Neural progenitor cell (in vitro differentiated cells): Measurements from ENCODE around the gene VPS13D. TPM values are rescaled to one million over a fixed set of nuclear protein-coding genes. Genes with fewer than 3 reads are reported as not detected.

Experiments
- DNase-seq: peaks from one replicate; pipeline ENCODE4 v3.0.0-alpha.2; 2016; ENCODE audit warnings: low spot score
- H2AFZ ChIP-seq: fragments of 200-600 bp; sonication (generic); replicated peaks from 2 replicates; pipeline ENCODE4 v1.6.1; 2016; ENCODE audit warnings: antibody characterized with exemption
- H3F3A ChIP-seq: fragments of 200-600 bp; sonication (generic); 2 replicates; pipeline ENCODE4 v1.6.1; 2016; ENCODE audit warnings: antibody characterized with exemption, low read depth
- H3K27ac ChIP-seq: fragments of 200-600 bp; sonication (generic); 2 replicates; pipeline ENCODE4 v1.5.1; 2016; ENCODE audit warnings: mild to moderate bottlenecking
- H3K27me3 ChIP-seq: fragments of 200-600 bp; sonication (generic); 2 replicates; pipeline ENCODE4 v1.6.1; 2016; ENCODE audit warnings: mild to moderate bottlenecking, moderate library complexity
- H3K36me3 ChIP-seq: fragments of 200-600 bp; sonication (generic); 2 replicates; pipeline ENCODE4 v1.5.1; 2016
- H3K4me1 ChIP-seq: fragments of 200-600 bp; sonication (generic); 2 replicates; pipeline ENCODE4 v1.6.1; 2016; ENCODE audit warnings: mixed run types
- H3K4me2 ChIP-seq: fragments of 200-600 bp; sonication (generic); 2 replicates; pipeline ENCODE4 v1.6.1; 2016
- H3K4me3 ChIP-seq: fragments of 200-600 bp; sonication (generic); 2 replicates; pipeline ENCODE4 v1.5.1; 2016
- H3K79me2 ChIP-seq: fragments of 200-600 bp; sonication (generic); 2 replicates; pipeline ENCODE4 v1.6.1; 2016; ENCODE audit warnings: low read depth
- H3K9ac ChIP-seq: fragments of 200-600 bp; sonication (generic); 2 replicates; pipeline ENCODE4 v1.6.1; 2016
- H3K9me3 ChIP-seq: fragments of 200-600 bp; sonication (generic); 2 replicates; pipeline ENCODE4 v1.5.1; 2016; ENCODE audit warnings: low read depth
- H4K20me1 ChIP-seq: fragments of 200-600 bp; sonication (generic); 2 replicates; pipeline ENCODE4 v1.6.1; 2016; ENCODE audit warnings: low read depth
- H3K27ac Mint-ChIP-seq: 3 replicates; pipeline ENCODE4 v1.8.0; 2021; ENCODE audit warnings: mixed read lengths
- H3K27me3 Mint-ChIP-seq: 2 replicates; pipeline ENCODE4 v1.8.0; 2022; ENCODE audit warnings: low read depth, mild to moderate bottlenecking, inconsistent platforms, moderate library complexity, mixed read lengths; ENCODE audit not compliant: insufficient read depth
- H3K36me3 Mint-ChIP-seq: 3 replicates; pipeline ENCODE4 v1.8.0; 2021; ENCODE audit warnings: mixed read lengths
- H3K4me1 Mint-ChIP-seq: 3 replicates; pipeline ENCODE4 v1.8.0; 2021; ENCODE audit warnings: mixed read lengths
- H3K4me3 Mint-ChIP-seq: 3 replicates; pipeline ENCODE4 v1.8.0; 2021; ENCODE audit warnings: mild to moderate bottlenecking, moderate library complexity, mixed read lengths
- H3K9me3 Mint-ChIP-seq: 3 replicates; pipeline ENCODE4 v1.8.0; 2020; ENCODE audit warnings: mixed read lengths
- EZH2 ChIP-seq: fragments of 200-600 bp; sonication (generic); IDR thresholded peaks from 2 replicates; pipeline ENCODE4 v1.6.1; 2017; ENCODE audit warnings: antibody characterized with exemption, mild to moderate bottlenecking, moderate library complexity
- EZH2phosphoT487 ChIP-seq: fragments of 200-600 bp; sonication (generic); IDR thresholded peaks from 2 replicates; pipeline ENCODE4 v1.6.1; 2017; ENCODE audit warnings: antibody characterized with exemption
- total RNA-seq: library from RNA; depleted of rRNA; stranded (reverse); fragments of >200 nt; gene quantifications from 2 replicates; pipeline ENCODE4 v1.2.3, GENCODE V29; 2015; ENCODE audit warnings: low replicate concordance
- TF ChIP-seq, protein P1 (sequence below): fragments of 200-600 bp; sonication (generic); IDR thresholded peaks from 2 replicates; pipeline ENCODE4 v1.5.1; 2017; ENCODE audit warnings: antibody characterized with exemption, mild to moderate bottlenecking

Gene VPS13D
- total RNA-seq, 1 donor from 2014 or later: 16.4 TPM

DNA sequence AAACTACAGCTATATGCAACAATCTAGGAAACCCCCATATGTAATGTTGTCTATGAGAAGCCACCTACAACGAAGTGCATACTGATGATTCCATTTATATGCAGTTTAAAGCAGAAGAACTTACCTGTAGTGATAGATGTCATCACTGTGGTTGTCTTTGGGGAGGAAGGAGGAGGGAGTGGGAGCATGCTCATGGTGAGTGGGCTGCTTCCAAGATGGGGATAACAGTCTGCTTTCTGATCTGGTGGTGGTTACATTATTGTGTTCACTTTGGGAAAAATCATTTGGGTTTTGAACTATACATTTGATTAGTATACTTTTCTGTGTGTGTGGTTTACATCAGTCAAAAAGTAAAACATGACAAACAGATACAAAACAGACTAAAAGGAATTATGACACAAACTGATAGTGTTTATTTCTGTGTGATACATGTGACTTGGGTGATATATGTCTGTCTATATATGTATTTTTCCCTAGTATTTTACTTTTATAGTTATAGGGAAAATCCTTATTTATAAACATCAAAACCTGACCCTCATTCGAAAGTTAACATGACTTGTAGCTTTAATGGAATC, 184.7 kb downstream of the VPS13D start:
- no peak overlapping the region for H3K4me3 Mint-ChIP-seq
- DNase-seq: no peak
- Histone ChIP-seq H4K20me1 (no peaks in the 10 kb centered on the region), H3K4me1 (no peaks in the 10 kb centered on the region), H3K9ac (no peak overlapping the region), H3K4me2 (no peak overlapping the region), H3K27ac (no peak overlapping the region), H2AFZ (no peak overlapping the region), H3K4me3 (no peak overlapping the region), H3K27me3 (no peaks in the 10 kb centered on the region), H3K36me3 (peaks cover 14% of the 10 kb centered on the region), H3K79me2 (no peaks in the 10 kb centered on the region), H3K9me3 (peaks cover 12% of the 10 kb centered on the region), H3F3A (no peaks in the 10 kb centered on the region)
- peaks cover 8% of the 10 kb centered on the region for H3K9me3 Mint-ChIP-seq
- peaks cover 8% of the 10 kb centered on the region for H3K4me1 Mint-ChIP-seq
- TF ChIP-seq EZH2phosphoT487: no peak
- TF ChIP-seq EZH2: no peak
- TF ChIP-seq, protein P1, sequence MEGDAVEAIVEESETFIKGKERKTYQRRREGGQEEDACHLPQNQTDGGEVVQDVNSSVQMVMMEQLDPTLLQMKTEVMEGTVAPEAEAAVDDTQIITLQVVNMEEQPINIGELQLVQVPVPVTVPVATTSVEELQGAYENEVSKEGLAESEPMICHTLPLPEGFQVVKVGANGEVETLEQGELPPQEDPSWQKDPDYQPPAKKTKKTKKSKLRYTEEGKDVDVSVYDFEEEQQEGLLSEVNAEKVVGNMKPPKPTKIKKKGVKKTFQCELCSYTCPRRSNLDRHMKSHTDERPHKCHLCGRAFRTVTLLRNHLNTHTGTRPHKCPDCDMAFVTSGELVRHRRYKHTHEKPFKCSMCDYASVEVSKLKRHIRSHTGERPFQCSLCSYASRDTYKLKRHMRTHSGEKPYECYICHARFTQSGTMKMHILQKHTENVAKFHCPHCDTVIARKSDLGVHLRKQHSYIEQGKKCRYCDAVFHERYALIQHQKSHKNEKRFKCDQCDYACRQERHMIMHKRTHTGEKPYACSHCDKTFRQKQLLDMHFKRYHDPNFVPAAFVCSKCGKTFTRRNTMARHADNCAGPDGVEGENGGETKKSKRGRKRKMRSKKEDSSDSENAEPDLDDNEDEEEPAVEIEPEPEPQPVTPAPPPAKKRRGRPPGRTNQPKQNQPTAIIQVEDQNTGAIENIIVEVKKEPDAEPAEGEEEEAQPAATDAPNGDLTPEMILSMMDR: no peak
- H3K27me3 Mint-ChIP-seq: no peaks in the 10 kb centered on the region
- no peak overlapping the region for H3K27ac Mint-ChIP-seq
- peaks cover 30% of the 10 kb centered on the region for H3K36me3 Mint-ChIP-seq

DNA sequence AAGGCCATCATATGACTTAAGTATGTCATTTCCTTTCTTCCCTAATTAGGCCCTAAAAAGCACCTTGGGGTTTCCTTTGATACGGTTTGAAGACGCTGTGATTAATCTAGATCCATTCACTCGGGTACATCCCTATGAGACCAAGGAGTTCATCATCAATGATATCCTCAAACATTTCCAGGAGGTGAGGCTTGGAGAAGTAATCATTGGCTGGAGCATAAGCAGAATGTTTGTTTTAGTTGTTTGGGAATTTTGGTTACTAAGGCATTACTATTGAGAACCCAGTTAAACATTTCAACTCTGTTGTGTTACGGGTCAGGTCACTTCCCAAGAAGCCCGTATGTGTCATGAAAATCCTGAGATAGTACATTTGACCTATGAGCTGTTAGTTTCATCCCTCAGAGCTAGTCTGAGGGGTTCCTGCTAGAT, 185.2 kb downstream of the VPS13D start:
- no peaks in the 10 kb centered on the region for H3K4me1 ChIP-seq
- no peak overlapping the region for H3K4me2 ChIP-seq
- H3K27me3 ChIP-seq: no peaks in the 10 kb centered on the region
- TF ChIP-seq EZH2 (no peak), EZH2phosphoT487 (no peak)
- TF ChIP-seq, protein P1: no peak
- H3K9ac ChIP-seq: no peak overlapping the region
- no peak overlapping the region for H2AFZ ChIP-seq
- H3K9me3 ChIP-seq: peaks cover 10% of the 10 kb centered on the region
- no peak overlapping the region for H3K4me3 ChIP-seq
- no peak overlapping the region for H3K4me3 Mint-ChIP-seq
- no peaks in the 10 kb centered on the region for H3F3A ChIP-seq
- peaks cover 13% of the 10 kb centered on the region for H3K36me3 ChIP-seq
- H3K27ac ChIP-seq: no peak overlapping the region
- H3K4me1 Mint-ChIP-seq: peaks cover 8% of the 10 kb centered on the region
- peaks cover 25% of the 10 kb centered on the region for H3K36me3 Mint-ChIP-seq
- H4K20me1 ChIP-seq: no peaks in the 10 kb centered on the region
- DNase-seq: no peak
- peaks cover 3% of the 10 kb centered on the region for H3K9me3 Mint-ChIP-seq
- no peak overlapping the region for H3K27ac Mint-ChIP-seq
- H3K27me3 Mint-ChIP-seq: no peaks in the 10 kb centered on the region
- no peaks in the 10 kb centered on the region for H3K79me2 ChIP-seq

DNA sequence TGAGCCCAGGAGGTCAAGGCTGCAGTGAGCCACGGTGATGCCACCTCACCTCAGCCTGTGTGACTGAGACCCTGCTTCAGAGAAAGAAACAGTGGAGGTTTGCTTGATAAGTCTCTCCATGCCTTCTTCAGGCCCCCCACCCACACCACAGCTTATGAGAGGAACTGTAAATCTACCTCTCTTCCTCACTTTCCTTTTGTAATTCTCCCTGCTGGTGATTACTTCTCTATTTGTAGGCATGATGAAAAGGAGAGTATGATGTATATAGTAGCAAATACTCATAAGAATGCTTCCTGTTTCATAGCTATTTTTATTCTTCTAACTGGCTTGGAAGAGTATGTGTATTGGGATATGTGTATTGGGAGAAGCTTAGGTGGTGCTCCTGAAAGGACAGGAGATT, 186.3 kb downstream of the VPS13D start:
- peaks cover 8% of the 10 kb centered on the region for H3K4me1 Mint-ChIP-seq
- H3K4me3 Mint-ChIP-seq: no peak overlapping the region
- Histone ChIP-seq H3K9me3 (no peaks in the 10 kb centered on the region), H3F3A (no peaks in the 10 kb centered on the region), H3K27ac (no peak overlapping the region), H3K79me2 (no peaks in the 10 kb centered on the region), H3K27me3 (no peaks in the 10 kb centered on the region), H3K4me1 (no peaks in the 10 kb centered on the region), H2AFZ (no peak overlapping the region), H4K20me1 (no peaks in the 10 kb centered on the region), H3K9ac (no peak overlapping the region), H3K4me3 (no peak overlapping the region), H3K4me2 (no peak overlapping the region), H3K36me3 (peaks cover 4% of the 10 kb centered on the region)
- H3K27ac Mint-ChIP-seq: no peak overlapping the region
- H3K9me3 Mint-ChIP-seq: no peaks in the 10 kb centered on the region
- TF ChIP-seq EZH2phosphoT487: no peak
- TF ChIP-seq, protein P1: no peak
- no peak for TF ChIP-seq EZH2
- H3K27me3 Mint-ChIP-seq: no peaks in the 10 kb centered on the region
- DNase-seq: no peak
- H3K36me3 Mint-ChIP-seq: peaks cover 18% of the 10 kb centered on the region
